AG10803 (cell line): Measurements from ENCODE around the gene TAAR1.
"Not testable (repeated sequence)": the region's sequence is repeated elsewhere in the genome, so short reads cannot be mapped to it uniquely, and the experiment has no call there.

Source experiments
- DNase-seq: peaks from one replicate; pipeline ENCODE4 v3.0.0; 2010; ENCODE audit warnings: low read depth
- H3K4me3 ChIP-seq: 2 replicates; pipeline ENCODE4 v1.5.1; 2011; ENCODE audit warnings: mild to moderate bottlenecking, low read length, control low read depth
- CTCF ChIP-seq: conservative IDR thresholded peaks from 2 replicates; pipeline ENCODE4 v1.5.1; 2011; ENCODE audit warnings: mild to moderate bottlenecking, low read length, control low read depth, inconsistent platforms

TAAR1 gene

GRCh38 chr6:132659082-132659481 is at the start of gene TAAR1:
TSS of gene TAAR1 (minus strand) at chr6:132659182. CDS start at chr6:132646003, 13,179 bp downstream.
- TF ChIP-seq CTCF = no peak
- H3K4me3 ChIP-seq = no peak within 1 kb of the TSS
- DNase-seq = no peak

- no peak for DNase-seq
- no peak overlapping the region for H3K4me3 ChIP-seq
- no peak for TF ChIP-seq CTCF
Measured at GRCh38 chr6:132708771-132709170, 49.8 kb upstream of the TAAR1 start.

GRCh38 chr6:132708002-132708401 is 49.0 kb upstream of the TAAR1 start:
- no peak overlapping the region for H3K4me3 ChIP-seq
- DNase-seq = no peak
- TF ChIP-seq CTCF = no peak

GRCh38 chr6:132706756-132707155 is 47.8 kb upstream of the TAAR1 start:
- not testable (repeated sequence) for DNase-seq, H3K4me3 ChIP-seq

- H3K4me3 ChIP-seq = no peak overlapping the region
- no peak for TF ChIP-seq CTCF
- DNase-seq = no peak
Measured at GRCh38 chr6:132703936-132704335, 45.0 kb upstream of the TAAR1 start.

- DNase-seq = no peak
- no peak overlapping the region for H3K4me3 ChIP-seq
- no peak for TF ChIP-seq CTCF
Measured at GRCh38 chr6:132698608-132699007, 39.6 kb upstream of the TAAR1 start.

- H3K4me3 ChIP-seq = no peak overlapping the region
- no peak for DNase-seq
- no peak for TF ChIP-seq CTCF
Measured at GRCh38 chr6:132695773-132696172, 36.8 kb upstream of the TAAR1 start.

- no peak for TF ChIP-seq CTCF
- no peak for DNase-seq
- H3K4me3 ChIP-seq = no peak overlapping the region
Measured at GRCh38 chr6:132693478-132693877, 34.5 kb upstream of the TAAR1 start.
